ENCODE results near the gene CCDC106. TPM values are rescaled to one million over a fixed set of nuclear protein-coding genes. Genes with fewer than 3 reads are reported as not detected.

CCDC106 gene
- total and polyA plus RNA-seq, 2 of the 4 experiments (the other 2 are of a cell fraction): 2.3 to 13.6 TPM

- Histone ChIP-seq H3K9me1 (ENCODE audit: insufficient read depth, low read length) (no peaks in the 10 kb centered on the region), H2BK5ac (ENCODE audit: low read depth, low read length, poor library complexity, severe bottlenecking) (no peak overlapping the region), H2BK20ac (ENCODE audit: low read depth, low read length) (no peak overlapping the region), H4K8ac (ENCODE audit: low read depth in 2 of 2, low read length in 2 of 2) (no peak overlapping the region), H3K27ac (ENCODE audit: insufficient read depth, low read length) (no peak overlapping the region), H2AK9ac (replicated peaks; ENCODE audit: low read depth, low read length, poor library complexity) (peak overlapping the region; percentile 100), H4K20me1 (ENCODE audit: insufficient read depth, low read length) (peaks cover 2% of the 10 kb centered on the region), H3K9me3 (ENCODE audit: control insufficient read depth, insufficient read depth, low read length) (no peaks in the 10 kb centered on the region), H3K4me1 (ENCODE audit: control insufficient read depth, insufficient read depth, low read length) (peaks cover 6% of the 10 kb centered on the region), H3K9ac (ENCODE audit: low read depth, low read length) (0 out of 2 replicates have a peak overlapping the region, but pooled peaks have one; percentile 95), H3K56ac (ENCODE audit: extremely low read depth, insufficient read depth, low read length) (no peak overlapping the region), H2AFZ (replicated peaks; ENCODE audit: low read length, poor library complexity) (peak overlapping the region; percentile 48), H3K14ac (replicated peaks; ENCODE audit: low read depth, low read length) (no peak overlapping the region), H2BK15ac (ENCODE audit: low read depth, low read length) (no peak overlapping the region), H3K27me3 (ENCODE audit: control insufficient read depth, insufficient read depth, low read length) (no peaks in the 10 kb centered on the region), H3K4ac (ENCODE audit: low read depth, low read length) (no peak overlapping the region), H3K4me2 (ENCODE audit: low read depth, low read length) (peak overlapping the region; percentile 99; the same call in 1 of the 2 replicates), H3K79me1 (ENCODE audit: low read depth in 1 of 2, low read length in 2 of 2) (peaks cover 18 to 38% of the 10 kb centered on the region in 2 experiments), H2BK120ac (ENCODE audit: low read depth, low read length) (no peak overlapping the region), H4K91ac (ENCODE audit: insufficient read depth, low read depth, low read length) (no peak overlapping the region), H4K5ac (ENCODE audit: low read depth, low read length) (no peak overlapping the region), H3K23ac (ENCODE audit: low read depth, low read length) (no peak overlapping the region), H3K18ac (ENCODE audit: low read depth, low read length) (no peak overlapping the region), H2AK5ac (ENCODE audit: low read depth, low read length) (peak overlapping the region; percentile 98; the same call in 1 of the 2 replicates), H3K4me3 (ENCODE audit: insufficient read depth, low read depth, low read length) (peak overlapping the region; percentile 86; the same call in 1 of the 2 replicates), H3K36me3 (ENCODE audit: control insufficient read depth, insufficient read depth, low read length) (peaks cover 19% of the 10 kb centered on the region)
- intact Hi-C loops (cut with micrococcal nuclease) (no loop called here), dilution Hi-C loops (cut with HindIII; ENCODE audit: low sequenced_read_pairs, unreplicated experiment) (no loop called here), in situ Hi-C loops (cut with MboI; ENCODE audit: low sequenced_read_pairs) (loop anchor here (25.0 kb wide), 4 partner anchors 362 to 1512 kb away; partner anchors contain the start of genes BRSK1, CDC42EP5, CNOT3 and HSPBP1)
- POLR2A ChIA-PET (ENCODE audit: unreplicated experiment): interaction anchor here (0.6 kb wide), 1 partner anchor 32 kb away, joined by 12 read pairs; no protein-coding TSS in a partner anchor
- WGBS, 2 experiments (ENCODE audit: extremely low coverage in 2 of 2, insufficient read length in 1 of 2): 98% methylated on average over 6 of the region's 17 CpGs; no CpG with 5 or more reads in 1 of the 2 experiments
- ATAC-seq (ENCODE audit: low read depth) (no peak), DNase-seq (no peak)
- CTCF ChIA-PET: no interaction called here
- BruUV-seq (replicated peaks): no TSS peak
- no peak for TF ChIP-seq CEBPB (IDR thresholded peaks at IDR 0.05; ENCODE audit: low read depth, low read length)
- no peak for TF ChIP-seq USF2 (IDR thresholded peaks at IDR 0.05; ENCODE audit: low read depth, low read length)
- no peak for TF ChIP-seq CTCF (conservative IDR thresholded peaks at IDR 0.05; ENCODE audit: low read depth, low read length)
- no peak for TF ChIP-seq BHLHE40 (IDR thresholded peaks at IDR 0.05; ENCODE audit: low read depth, low read length)
- TF ChIP-seq FOS (IDR thresholded peaks at IDR 0.05; ENCODE audit: low read depth, low read length): no peak
- no peak for TF ChIP-seq CHD1 (IDR thresholded peaks at IDR 0.05; ENCODE audit: low read depth, low read length)
- no peak for TF ChIP-seq SMC3 (IDR thresholded peaks at IDR 0.05; ENCODE audit: low read depth, low read length)
- TF ChIP-seq RAD21 (IDR thresholded peaks at IDR 0.05; ENCODE audit: low read length): no peak
- no peak for TF ChIP-seq POLR2A (IDR thresholded peaks at IDR 0.05; ENCODE audit: low read depth, low read length)
- no peak for TF ChIP-seq ELK1 (IDR thresholded peaks at IDR 0.05; ENCODE audit: borderline replicate concordance, low read depth, low read length)
- TF ChIP-seq NFE2L2 (IDR thresholded peaks at IDR 0.05; ENCODE audit: low read depth, low read length): no peak
- no peak for TF ChIP-seq MXI1 (IDR thresholded peaks at IDR 0.05; ENCODE audit: borderline replicate concordance, low read depth, low read length)
- no peak for TF ChIP-seq RCOR1 (IDR thresholded peaks at IDR 0.05; ENCODE audit: insufficient replicate concordance, low read length)
- no peak for TF ChIP-seq MAZ (IDR thresholded peaks at IDR 0.05; ENCODE audit: borderline replicate concordance, low read depth, low read length)
Measured at GRCh38 chr19:55649268-55650125, 1.5 kb downstream of the CCDC106 start.

Measured in IMR-90 (cell line).